Osteocyte (in vitro differentiated cells): ENCODE results near the gene DDIT3. TPM values are rescaled to one million over a fixed set of nuclear protein-coding genes. Genes with fewer than 3 reads are reported as not detected.

Experiments
- DNase-seq: peaks from one replicate; pipeline ENCODE4 v3.0.0; 2021; ENCODE audit warnings: mixed read lengths; ENCODE audit not compliant: unreplicated experiment; ENCODE audit errors: extremely low spot score
- H3K27ac Mint-ChIP-seq: one replicate; pipeline ENCODE4 v1.8.0; 2021; ENCODE audit warnings: mild to moderate bottlenecking, mixed read lengths; ENCODE audit not compliant: unreplicated experiment
- H3K27me3 Mint-ChIP-seq: one replicate; pipeline ENCODE4 v1.8.0; 2021; ENCODE audit warnings: mixed read lengths; ENCODE audit not compliant: unreplicated experiment
- H3K36me3 Mint-ChIP-seq: one replicate; pipeline ENCODE4 v1.8.0; 2021; ENCODE audit warnings: mixed read lengths; ENCODE audit not compliant: unreplicated experiment
- H3K4me1 Mint-ChIP-seq: one replicate; pipeline ENCODE4 v1.8.0; 2021; ENCODE audit warnings: mixed read lengths; ENCODE audit not compliant: unreplicated experiment
- H3K4me3 Mint-ChIP-seq: one replicate; pipeline ENCODE4 v1.8.0; 2021; ENCODE audit warnings: mild to moderate bottlenecking, moderate library complexity, mixed read lengths; ENCODE audit not compliant: unreplicated experiment
- H3K9me3 Mint-ChIP-seq: one replicate; pipeline ENCODE4 v1.8.0; 2021; ENCODE audit warnings: mixed read lengths; ENCODE audit not compliant: unreplicated experiment
- total RNA-seq: library from RNA; stranded (reverse); gene quantifications from 2 replicates; pipeline ENCODE4 v1.2.1, GENCODE V29; 2021
- TF ChIP-seq, protein P1 (sequence below): fragments of 200-600 bp; sonication (generic); IDR thresholded peaks from 2 replicates; pipeline ENCODE4 v1.5.0; 2021; ENCODE audit warnings: antibody characterized with exemption, mild to moderate bottlenecking, moderate library complexity

Gene DDIT3
- total RNA-seq, 1 donor from 2014 or later, result 95.7 TPM

DNA sequence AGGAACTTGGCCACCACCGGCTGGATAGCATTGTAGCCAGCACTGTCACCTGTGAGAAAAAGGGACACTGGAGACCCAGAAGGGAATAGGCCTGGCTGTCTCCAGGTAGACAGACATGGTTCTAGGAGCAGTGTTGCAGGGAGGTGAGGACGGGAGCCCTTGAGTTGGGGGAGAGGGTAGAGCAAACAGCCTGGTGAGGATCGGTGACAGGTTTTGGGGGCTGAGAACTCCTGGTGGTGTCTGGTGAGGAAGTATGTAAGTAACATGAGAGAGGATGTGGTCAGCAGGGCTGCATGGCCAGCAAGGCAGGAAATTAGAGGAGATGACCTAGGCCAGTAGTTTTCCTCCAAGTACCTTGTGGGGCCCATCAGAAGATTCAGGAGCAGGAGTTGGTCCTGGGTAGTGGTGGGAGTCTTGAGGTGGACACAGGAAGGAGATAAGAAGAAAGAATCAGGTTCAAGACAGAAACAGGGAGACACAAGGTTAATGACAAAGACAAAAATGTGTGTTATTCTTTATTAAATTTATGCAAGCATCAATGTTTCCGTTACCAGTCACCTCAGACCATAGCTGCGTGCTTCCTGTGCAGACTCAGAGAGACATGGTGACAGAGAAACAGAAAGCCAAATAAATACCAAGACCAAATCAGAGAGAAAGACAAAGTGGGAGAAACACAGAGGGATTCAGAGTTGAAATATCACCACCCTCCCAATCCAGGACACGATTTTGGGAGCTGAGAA is 40.8 kb downstream of the DDIT3 start, which contains the start of gene ARHGAP9:
Gene ARHGAP9 (minus strand): TSS at position 491 of the 740 bp plus-strand sequence. CDS start 460 bp downstream, at position 31.
- peaks cover 33% of the 10 kb centered on the region for H3K27me3 Mint-ChIP-seq
- DNase-seq, result no peak
- no peak within 1 kb of the TSS for H3K4me3 Mint-ChIP-seq
- H3K4me1 Mint-ChIP-seq, result peaks cover 20% of the 10 kb centered on the region
- no peak within 1 kb of the TSS for H3K27ac Mint-ChIP-seq
- TF ChIP-seq, protein P1, sequence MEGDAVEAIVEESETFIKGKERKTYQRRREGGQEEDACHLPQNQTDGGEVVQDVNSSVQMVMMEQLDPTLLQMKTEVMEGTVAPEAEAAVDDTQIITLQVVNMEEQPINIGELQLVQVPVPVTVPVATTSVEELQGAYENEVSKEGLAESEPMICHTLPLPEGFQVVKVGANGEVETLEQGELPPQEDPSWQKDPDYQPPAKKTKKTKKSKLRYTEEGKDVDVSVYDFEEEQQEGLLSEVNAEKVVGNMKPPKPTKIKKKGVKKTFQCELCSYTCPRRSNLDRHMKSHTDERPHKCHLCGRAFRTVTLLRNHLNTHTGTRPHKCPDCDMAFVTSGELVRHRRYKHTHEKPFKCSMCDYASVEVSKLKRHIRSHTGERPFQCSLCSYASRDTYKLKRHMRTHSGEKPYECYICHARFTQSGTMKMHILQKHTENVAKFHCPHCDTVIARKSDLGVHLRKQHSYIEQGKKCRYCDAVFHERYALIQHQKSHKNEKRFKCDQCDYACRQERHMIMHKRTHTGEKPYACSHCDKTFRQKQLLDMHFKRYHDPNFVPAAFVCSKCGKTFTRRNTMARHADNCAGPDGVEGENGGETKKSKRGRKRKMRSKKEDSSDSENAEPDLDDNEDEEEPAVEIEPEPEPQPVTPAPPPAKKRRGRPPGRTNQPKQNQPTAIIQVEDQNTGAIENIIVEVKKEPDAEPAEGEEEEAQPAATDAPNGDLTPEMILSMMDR, result no peak
- H3K36me3 Mint-ChIP-seq, result no peaks in the 10 kb centered on the region
- H3K9me3 Mint-ChIP-seq, result no peaks in the 10 kb centered on the region

DNA sequence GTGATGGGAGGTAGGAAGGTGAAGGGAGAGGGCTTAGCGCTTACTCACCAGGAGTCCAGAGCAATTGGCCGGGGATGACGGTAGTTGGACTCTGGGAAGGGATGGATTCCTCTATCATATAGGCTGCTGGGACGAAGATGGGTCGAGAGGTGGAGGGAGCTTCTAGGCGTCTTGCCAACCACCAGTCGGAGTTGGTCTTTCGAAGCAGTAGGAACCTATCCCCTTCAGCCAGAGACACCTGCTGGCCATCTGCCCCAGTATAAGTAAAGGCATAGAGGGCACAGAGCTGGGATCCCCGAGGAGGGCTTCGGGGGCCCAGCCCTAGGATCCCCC is 41.3 kb downstream of the DDIT3 start:
- H3K27me3 Mint-ChIP-seq, result peaks cover 39% of the 10 kb centered on the region

DNA sequence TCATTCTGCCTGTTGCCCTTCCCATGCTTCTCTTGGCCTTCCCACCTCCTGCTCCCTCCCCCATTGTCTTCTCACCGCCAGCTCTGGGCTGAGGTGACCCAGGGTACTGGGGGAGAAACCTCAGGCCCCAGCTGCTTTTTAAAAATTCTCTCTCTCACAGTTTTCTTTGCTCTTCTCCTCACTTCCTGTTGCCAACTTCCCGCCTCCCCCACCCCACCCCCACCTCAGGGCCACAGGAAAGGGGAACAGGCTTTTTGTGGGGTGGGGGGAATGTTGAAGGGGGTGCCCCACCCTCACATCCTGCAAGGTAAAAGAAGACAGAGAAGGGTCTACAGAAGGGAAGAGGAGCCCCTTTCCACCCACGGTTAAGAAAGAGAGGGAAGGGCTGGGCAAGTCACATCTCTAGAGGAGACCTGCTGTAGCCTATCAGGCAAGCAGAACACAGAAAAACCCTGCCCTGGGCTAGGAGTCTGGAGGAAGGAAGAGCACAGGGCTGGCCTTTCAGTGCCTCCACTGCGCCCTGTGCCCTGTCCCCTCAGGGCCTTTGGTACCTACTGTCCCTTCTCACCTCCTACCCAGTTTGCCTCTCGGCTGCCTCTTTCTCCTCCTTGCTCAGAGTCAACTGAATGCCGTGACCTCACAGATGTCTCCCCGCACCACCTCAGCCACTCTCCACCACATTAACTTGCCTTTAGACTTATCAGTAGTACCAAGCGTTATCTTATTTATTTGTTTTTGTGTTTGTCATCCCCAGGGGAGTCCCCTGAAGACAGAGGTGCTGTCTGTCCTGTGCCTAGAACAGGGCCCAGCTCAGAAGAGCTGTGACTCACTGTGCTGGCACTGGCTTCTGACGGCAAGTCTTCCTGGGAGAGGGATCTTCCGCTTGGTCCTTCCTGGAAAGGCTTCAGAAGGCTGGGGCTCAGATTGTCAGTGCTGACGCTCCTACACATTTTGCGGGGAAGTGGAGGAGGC is 42.3 kb downstream of the DDIT3 start:
- H3K27me3 Mint-ChIP-seq, result peaks cover 46% of the 10 kb centered on the region
- H3K36me3 Mint-ChIP-seq, result no peaks in the 10 kb centered on the region
- no peak overlapping the region for H3K27ac Mint-ChIP-seq
- peaks cover 13% of the 10 kb centered on the region for H3K4me1 Mint-ChIP-seq
- TF ChIP-seq, protein P1, result no peak
- no peaks in the 10 kb centered on the region for H3K9me3 Mint-ChIP-seq
- no peak for DNase-seq
- H3K4me3 Mint-ChIP-seq, result no peak overlapping the region

More for the DNA sequence above, 41.3 kb downstream of the DDIT3 start:
- Mint-ChIP-seq H3K4me3 (no peak overlapping the region), H3K27ac (no peak overlapping the region), H3K9me3 (no peaks in the 10 kb centered on the region), H3K36me3 (no peaks in the 10 kb centered on the region), H3K4me1 (peaks cover 20% of the 10 kb centered on the region)
- DNase-seq, result peak; percentile 82
- TF ChIP-seq, protein P1, result no peak

DNA sequence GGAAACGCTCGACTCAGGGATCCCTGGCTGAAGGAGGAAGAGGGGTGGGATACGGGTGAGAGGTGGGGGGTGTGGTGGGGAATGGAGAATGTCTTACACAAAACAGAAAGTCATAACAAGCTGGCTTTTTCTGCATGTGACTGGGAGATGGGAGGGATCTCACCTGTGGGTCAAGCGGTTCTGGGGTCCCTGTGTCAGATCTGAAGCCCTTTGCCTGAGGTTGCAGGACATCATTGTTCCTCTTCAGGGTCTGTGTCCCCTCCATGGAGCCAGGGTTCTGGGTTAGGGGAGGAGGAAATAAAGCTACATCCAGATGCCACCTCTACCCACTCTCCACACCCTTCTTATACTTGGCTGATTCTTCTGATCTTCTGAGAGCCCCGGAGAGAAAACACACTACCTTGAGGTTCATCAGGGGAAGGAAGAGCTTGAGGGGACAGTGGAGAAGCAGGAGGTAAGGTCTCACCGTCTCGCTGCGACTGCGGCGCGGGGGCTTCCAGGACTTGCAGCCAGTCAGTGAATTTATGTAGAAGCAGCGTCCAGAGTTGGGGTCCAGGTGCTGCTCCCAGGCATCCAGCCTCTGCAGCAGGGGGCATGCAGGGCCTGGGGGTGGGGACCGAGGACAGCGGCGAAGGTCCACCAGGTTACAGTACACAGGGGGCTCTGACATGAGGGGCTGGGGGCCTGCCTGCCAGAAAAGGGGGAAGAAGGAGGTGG is 43.2 kb downstream of the DDIT3 start:
- Mint-ChIP-seq H3K4me1 (peaks cover 13% of the 10 kb centered on the region), H3K4me3 (no peak overlapping the region), H3K27me3 (peaks cover 54% of the 10 kb centered on the region), H3K36me3 (no peaks in the 10 kb centered on the region), H3K9me3 (no peaks in the 10 kb centered on the region), H3K27ac (no peak overlapping the region)
- DNase-seq, result peak; percentile 75
- TF ChIP-seq, protein P1, result no peak
